Activated CD4-positive, alpha-beta T cell treated with anti-CD3 and anti-CD28 coated beads, Interleukin-2, amount 50 U/mL, for 24 hours (primary cell): Measurements from ENCODE around the gene GHR.

Experiments
- DNase-seq, 2 donors: peaks; one replicate each; pipeline ENCODE4 v3.0.0-alpha.2; 2020; ENCODE audit warnings: low read depth in 1 of 2, low spot score in 1 of 2

GHR gene

GRCh38 chr5:42597318-42597937 is 174.2 kb downstream of the GHR start:
- no peak for DNase-seq

GRCh38 chr5:42598311-42598710 is 175.1 kb downstream of the GHR start:
- no peak for DNase-seq

DNA sequence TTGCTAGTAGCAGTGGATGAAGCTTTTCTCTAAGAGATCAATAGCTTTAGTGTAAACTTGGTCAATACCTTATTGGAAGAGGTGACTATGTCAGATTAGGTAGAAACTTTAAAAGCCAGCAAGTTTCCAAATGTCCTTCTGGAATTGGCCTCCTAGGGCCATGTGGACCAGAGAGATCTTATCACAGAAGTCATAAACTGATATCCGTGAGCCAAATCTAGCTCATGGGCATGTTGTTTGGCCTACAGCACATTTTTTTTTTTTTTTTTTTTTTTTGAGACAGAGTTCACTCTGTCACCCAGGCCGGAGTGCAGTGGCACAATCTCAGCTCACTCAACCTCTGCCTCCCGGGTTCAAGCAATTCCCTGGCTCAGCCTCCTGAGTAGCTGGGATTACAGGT is 175.9 kb downstream of the GHR start:
- DNase-seq: no peak

- DNase-seq: no peak
Observed at GRCh38 chr5:42600441-42600840, 177.2 kb downstream of the GHR start.

DNA sequence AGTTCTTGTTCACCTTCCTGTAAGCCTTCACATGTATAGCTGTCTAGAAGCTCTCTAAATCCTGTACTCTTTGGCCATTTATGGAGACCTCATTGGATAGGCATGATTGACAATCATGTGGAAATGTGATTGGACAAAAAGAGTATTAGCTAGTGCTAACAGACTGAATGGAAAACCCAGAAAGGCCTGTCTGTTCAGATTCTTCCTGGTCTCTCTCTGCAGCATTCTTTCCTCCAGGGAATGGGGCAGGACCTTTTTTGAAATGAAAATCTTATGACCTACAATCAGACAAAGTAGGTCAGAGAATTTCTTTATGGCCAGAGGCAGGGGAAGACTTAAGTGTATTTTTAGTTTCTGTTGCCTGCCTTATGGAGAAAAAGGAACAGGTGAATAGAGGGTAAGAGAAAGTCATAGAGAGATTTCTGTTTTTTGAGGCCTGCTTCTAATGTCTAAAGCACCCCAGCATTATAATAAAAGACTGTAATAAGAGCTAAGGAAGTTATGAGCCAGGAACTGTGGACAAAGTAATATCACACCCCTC is 181.0 kb downstream of the GHR start:
- no peak for DNase-seq

- no peak for DNase-seq
Observed at GRCh38 chr5:42605490-42605889, 182.3 kb downstream of the GHR start.

DNA sequence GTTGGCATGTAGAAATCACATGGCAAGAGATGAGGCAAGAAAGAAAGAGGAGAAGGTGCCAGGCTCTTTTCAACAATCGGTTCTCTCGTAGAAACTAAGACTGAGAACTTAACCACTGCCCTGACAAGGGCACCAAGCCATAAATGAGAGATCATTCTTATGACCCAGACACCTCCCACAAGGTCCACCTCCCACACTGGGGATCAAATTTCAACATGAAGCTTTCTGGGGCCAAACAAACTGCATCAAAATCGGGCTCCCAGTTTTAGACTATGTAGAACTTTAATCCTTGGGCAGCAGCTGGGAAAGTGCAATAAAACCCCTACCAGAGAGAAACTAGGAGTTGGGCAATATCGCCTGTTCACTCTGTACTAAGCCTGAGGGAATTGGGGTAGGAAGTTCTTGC is 183.2 kb downstream of the GHR start:
- no peak for DNase-seq

DNA sequence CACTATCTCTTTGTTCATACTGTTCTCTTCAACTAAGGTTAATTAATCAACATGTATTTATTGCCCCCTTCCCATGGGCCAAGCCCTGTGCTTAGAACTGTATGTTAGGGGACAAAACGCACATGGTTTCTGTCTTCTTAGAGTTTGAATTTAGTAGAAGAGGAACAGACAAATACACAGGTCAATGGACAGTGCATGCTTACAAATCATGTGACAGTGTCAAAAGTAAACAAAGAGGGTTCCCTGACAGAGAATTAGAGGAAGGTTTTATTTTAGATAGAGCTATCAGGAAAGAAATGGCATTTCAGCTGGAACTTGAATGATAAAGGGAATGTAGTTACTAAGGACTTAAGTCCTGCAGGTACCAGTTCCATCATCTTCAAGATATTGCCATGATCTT is 188.2 kb downstream of the GHR start:
- DNase-seq: no peak

- no peak for DNase-seq
Observed at GRCh38 chr5:42612750-42613366, 189.6 kb downstream of the GHR start.

DNA sequence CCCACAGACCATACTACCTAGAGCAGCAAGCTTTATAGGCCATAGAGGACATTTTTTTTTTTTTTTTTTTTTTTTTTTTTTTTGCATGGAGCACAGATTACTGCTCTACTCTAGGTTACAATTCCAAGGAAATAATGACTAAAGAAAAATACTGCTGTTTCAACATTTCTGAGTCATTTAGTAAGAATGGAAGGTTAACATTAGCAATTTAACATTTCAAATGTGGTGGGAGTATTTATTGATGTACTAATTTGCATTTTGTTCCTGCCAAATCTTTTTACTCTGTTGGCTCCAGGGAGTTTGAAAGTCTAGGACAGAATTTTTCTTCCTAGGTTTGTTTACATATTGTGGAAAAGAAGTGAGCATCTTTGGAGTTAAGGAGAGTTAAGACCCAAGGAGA is 191.3 kb downstream of the GHR start:
- DNase-seq: no peak

DNA sequence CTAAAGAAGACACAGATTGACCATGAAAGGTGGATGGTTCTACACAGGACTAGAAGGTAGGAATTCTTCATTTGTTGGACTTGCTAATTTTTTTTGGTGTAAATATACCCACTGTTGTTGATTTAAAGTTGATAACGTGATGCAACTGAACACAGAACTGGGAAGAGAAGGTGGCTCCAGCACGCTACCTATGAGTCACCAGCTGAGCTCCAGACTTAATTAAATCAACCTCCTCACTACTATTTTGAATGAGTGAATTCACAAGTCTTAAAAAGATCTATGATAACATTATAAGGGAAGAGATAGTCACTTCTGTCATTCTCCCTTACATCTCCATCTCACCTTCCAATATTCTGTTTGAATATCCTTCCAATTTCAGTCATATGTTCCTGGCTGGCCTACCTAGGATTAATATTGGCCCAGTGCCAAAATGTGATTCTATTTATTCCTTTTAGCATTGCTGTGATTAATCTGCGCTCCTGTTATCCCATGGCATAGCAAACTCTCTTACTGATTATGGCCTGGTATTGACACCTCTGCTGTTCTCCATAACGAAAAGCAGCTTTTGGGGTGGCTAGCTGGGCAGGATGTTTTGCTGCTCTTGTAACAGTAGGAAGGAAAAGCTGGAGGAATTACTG is 197.5 kb downstream of the GHR start:
- no peak for DNase-seq

DNA sequence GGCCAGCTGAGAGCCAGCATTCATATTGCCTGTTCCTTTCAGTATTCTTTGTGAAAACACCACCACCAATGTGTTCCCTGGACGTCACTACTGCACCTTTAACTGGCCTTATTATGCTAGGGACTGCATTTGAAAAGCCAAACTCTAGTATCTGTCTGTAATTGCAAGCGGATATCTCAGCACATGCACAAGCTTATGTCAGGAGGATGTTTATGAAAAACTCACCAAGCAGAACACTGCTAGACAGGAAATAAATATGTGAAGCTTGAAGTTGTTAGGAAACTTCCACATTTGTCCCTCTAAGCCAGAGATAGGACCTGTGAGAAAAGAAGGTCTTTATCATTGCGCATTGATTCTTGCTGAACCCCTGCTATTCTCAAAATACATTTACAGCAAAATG is 198.0 kb downstream of the GHR start:
- no peak for DNase-seq

DNA sequence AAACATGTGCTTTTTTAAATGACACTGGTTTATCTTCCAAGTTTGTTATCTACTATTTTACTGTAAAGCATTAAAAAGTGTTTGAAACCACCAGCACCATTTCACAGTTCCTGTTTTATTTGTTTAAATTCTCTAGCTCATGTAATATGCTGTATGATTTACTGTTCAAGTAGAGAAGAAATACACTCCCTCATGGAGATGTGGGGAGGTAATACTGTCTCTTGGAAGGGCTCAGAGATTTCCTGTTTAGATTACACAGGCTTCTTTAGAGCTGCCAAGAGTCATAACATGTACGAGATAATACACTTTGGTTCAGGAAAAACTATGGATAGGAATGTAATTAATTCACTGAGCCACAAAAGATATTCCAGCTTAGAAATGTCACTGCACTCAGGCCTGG is 198.4 kb downstream of the GHR start:
- no peak for DNase-seq

- no peak for DNase-seq
Observed at GRCh38 chr5:42624912-42625311, 201.7 kb downstream of the GHR start.

GRCh38 chr5:42626462-42626861 is 203.2 kb downstream of the GHR start:
- DNase-seq: no peak

- DNase-seq: no peak
Observed at GRCh38 chr5:42628821-42629220, 205.6 kb downstream of the GHR start.

DNA sequence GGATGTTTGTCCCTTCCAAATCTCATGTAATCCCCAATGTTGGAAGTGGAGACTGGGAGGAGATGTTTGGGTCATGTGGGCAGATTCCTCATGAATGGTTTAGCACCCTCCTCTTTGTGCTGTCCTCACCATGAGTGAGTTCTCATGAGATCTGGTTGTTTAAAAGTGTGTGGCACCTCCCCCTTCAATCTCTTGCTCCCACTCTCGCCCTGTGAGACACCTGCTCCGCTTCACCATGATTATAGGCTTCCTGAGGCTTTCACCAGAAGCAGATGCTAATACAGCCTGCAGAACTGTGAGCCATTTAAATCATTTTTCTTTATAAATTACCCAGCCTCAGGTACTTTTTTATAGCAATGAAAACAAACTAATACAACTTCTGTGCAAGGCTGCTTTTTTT is 206.0 kb downstream of the GHR start:
- DNase-seq: no peak

GRCh38 chr5:42631241-42631640 is 208.0 kb downstream of the GHR start:
- DNase-seq: no peak

GRCh38 chr5:42632354-42632900 is 209.2 kb downstream of the GHR start:
- DNase-seq: no peak

DNA sequence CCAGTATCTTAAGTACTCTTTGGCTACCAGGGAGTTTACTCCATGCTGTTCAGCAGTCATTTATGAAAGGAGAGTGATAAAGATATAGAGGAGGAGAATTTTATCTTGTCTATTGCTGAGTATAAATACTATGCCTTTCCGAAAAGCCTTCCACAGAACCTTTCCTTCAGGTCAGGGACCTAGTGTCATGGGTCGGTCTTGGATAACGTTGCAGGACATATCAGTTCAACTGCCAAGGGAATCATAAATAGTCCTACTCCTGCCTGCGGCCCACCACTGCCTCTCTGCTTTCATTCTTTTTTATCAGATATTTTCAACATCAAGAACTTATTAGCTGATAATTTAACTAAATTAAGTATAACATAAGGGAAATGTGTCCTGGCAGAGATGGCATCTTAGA is 211.3 kb downstream of the GHR start:
- DNase-seq: no peak

DNA sequence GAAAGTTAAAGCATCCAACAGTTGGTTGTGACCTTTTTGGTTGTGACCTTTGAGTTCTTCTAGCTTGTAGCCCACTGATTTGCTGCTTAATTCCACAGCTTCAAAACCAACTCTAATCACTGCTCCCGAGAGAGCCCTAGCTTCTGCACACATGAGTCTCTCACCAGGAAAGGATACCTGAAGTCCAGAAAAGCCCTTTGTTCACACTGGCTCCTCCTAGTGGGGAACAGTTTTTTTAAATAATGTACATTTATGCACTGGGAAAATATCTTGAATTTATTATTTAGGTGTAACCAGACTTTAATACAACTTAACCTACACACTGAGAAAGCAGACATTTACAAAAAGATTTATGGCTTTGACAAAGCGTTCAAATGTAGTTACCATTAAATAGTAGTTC is 213.2 kb downstream of the GHR start:
- DNase-seq: no peak

- DNase-seq: no peak
Observed at GRCh38 chr5:42636946-42637345, 213.7 kb downstream of the GHR start.
